ENCODE results near the gene RCN2.

DNA sequence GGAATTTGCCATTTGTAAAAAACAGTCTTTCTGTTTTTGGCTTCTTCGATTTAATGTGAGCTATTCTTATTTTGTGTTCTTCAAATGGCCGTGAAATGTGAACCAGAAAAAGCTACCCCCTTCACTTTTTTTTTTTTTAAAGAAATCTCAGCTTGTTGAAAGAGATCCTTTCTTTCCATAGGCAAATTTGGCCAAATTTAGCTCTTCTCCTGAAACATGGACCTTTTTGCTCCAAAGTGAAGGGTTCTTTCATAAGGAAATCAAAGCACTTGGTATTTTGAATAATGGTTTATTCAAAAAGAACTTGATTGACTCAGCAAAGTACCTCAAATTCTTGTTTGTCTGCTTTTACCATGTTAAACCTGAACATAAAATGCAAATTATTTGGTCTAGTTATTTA is 10.1 kb downstream of the RCN2 start:
- TF ChIP-seq, protein P1, sequence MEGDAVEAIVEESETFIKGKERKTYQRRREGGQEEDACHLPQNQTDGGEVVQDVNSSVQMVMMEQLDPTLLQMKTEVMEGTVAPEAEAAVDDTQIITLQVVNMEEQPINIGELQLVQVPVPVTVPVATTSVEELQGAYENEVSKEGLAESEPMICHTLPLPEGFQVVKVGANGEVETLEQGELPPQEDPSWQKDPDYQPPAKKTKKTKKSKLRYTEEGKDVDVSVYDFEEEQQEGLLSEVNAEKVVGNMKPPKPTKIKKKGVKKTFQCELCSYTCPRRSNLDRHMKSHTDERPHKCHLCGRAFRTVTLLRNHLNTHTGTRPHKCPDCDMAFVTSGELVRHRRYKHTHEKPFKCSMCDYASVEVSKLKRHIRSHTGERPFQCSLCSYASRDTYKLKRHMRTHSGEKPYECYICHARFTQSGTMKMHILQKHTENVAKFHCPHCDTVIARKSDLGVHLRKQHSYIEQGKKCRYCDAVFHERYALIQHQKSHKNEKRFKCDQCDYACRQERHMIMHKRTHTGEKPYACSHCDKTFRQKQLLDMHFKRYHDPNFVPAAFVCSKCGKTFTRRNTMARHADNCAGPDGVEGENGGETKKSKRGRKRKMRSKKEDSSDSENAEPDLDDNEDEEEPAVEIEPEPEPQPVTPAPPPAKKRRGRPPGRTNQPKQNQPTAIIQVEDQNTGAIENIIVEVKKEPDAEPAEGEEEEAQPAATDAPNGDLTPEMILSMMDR (conservative IDR thresholded peaks at IDR 0.05; ENCODE audit: low read depth, low read length): no peak
- no peak for TF ChIP-seq EZH2 (IDR thresholded peaks at IDR 0.05; ENCODE audit: borderline replicate concordance, low read depth, low read length, poor library complexity, severe bottlenecking)
